HK-2 (cell line): ENCODE measurements around the gene TAF5.
A peak's percentile ranks its signal among the peaks of the same experiment; 100 is the strongest.
"Not testable (repeated sequence)": the region's sequence is repeated elsewhere in the genome, so short reads cannot be mapped to it uniquely, and the experiment has no call there.

Experiments used
- DNase-seq: peaks from one replicate; pipeline ENCODE4 v3.0.0-alpha.2; 2018; ENCODE audit not compliant: unreplicated experiment

TAF5 gene

DNA sequence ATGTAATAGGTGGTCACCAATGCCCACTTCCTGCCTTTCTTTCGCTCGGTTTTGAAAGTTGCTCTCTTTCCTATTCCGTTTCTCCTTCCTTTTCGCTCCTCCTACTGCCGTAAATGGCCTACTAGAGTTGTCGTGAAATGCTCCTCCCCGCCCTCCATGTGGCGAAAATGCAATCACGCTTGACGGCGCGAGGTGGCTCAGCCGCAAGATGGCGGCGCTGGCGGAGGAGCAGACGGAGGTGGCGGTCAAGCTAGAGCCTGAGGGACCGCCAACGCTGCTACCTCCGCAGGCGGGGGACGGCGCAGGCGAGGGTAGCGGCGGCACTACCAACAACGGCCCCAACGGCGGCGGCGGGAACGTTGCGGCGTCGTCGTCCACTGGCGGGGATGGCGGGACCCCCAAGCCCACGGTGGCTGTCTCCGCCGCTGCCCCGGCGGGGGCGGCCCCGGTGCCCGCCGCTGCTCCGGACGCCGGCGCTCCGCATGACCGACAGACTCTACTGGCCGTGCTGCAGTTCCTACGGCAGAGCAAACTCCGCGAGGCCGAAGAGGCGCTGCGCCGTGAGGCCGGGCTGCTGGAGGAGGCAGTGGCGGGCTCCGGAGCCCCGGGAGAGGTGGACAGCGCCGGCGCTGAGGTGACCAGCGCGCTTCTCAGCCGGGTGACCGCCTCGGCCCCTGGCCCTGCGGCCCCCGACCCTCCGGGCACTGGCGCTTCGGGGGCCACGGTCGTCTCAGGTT, at the start of gene TAF5:
TAF5 (plus strand) TSS at position 195 of the 737 bp plus-strand sequence; CDS start at position 209, 14 bp downstream.
- DNase-seq, result peak; percentile 96

DNA sequence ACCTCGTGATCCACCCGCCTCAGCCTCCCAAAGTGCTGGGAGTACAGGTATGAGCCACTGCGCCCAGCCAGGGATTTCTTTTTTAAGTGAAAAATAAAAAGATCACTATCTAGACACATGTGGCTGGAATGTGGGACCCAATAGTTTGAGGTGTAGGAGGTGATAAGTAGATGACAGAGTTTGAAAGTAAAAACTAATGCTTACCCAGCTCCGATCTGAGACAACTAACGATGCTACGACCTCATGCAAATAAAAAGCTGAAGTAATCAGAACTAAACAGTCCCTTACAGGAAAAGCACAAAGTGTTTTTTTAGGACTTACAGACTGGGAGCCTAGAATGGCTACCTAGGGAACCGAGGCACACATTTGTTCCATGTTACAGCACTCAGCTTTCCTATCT, 39.9 kb upstream of the TAF5 start:
- no peak for DNase-seq

GRCh38 chr10:103333934-103334520, 33.7 kb upstream of the TAF5 start:
- DNase-seq, result no peak

DNA sequence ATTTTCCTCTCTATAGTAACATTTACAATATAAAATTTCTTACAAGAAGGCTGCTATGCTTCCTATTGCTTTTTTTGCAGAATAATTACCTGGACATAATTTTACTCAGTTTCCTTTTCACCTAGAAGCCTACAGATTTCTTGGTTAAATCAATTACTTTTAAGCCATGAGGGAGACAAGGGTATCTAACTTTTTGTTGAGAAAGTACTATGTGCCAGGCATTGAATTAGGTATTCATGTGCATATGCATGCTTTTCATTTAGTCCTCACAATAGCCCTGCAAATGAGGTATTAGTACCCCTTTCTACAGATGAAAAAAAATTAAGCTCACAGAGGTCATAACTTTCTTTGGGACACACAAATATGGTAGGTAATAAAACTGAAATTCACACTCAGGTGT, 33.2 kb upstream of the TAF5 start:
- DNase-seq, result no peak

GRCh38 chr10:103336370-103336769, 31.4 kb upstream of the TAF5 start:
- DNase-seq, result no peak

DNA sequence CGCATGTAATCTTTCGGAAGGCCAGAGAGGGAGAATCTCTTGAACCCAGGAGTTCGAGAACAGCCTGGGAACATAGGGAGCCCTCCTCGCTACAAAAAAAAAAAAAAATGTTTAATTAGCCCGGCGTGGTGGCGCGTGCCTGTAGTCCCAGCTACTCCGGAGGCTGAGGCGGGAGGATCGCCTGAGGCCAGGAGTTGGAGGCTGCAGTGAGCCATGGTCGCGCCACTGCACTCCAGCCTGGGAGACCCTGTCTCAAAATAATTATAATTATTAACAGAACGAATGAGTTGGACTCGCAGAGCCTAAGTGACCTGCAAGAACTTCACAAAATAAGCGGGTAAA, 17.6 kb upstream of the TAF5 start:
- no peak for DNase-seq

- DNase-seq, result peak; percentile 93
Measured at GRCh38 chr10:103350517-103351260, 17.1 kb upstream of the TAF5 start, which contains the start of gene PCGF6. Gene PCGF6, minus strand, starts transcription at chr10:103351140. Its CDS starts 74 bp downstream, at chr10:103351066.

DNA sequence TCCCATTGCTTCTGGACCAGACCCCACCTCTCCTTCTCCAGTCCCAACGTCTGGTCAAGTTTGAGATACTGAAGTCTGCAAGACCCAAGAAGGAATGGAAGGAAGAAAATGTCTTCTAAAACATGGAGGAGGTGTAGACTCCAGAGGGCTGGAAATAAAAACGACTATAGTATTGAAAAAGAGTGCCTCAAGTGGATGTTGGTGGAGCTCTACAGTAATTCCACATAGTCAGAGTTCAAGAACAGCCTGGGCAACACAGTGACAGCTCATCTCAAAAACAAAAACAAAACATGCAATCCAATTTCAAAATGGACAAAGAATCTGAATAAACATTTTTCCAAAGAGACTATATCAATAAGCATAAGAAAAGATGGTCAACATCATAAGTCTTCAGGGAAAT, 14.5 kb upstream of the TAF5 start:
- DNase-seq, result no peak

DNA sequence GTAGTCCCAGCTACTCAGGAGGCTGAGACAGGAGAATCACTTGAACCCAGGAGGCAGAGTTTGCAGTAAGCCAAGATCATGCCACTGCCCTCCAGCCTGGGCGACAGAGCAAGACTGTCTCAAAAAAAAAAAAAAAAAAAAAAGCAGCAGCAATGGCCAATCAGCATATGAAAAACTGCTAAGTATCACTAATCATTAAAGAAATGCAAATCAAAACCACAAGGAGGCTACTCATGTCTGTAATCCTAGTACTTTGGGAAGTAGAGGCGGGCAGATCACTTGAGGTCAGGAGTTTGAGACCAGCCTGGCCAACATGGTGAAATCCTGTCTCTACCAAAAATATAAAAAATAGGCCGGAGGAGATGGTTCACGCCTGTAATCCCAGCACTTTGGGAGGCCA, 13.2 kb upstream of the TAF5 start:
- not testable (repeated sequence) for DNase-seq

- no peak for DNase-seq
Measured at GRCh38 chr10:103355906-103356599, 11.7 kb upstream of the TAF5 start.

GRCh38 chr10:103359493-103359892, 8.3 kb upstream of the TAF5 start:
- DNase-seq, result not testable (repeated sequence)

DNA sequence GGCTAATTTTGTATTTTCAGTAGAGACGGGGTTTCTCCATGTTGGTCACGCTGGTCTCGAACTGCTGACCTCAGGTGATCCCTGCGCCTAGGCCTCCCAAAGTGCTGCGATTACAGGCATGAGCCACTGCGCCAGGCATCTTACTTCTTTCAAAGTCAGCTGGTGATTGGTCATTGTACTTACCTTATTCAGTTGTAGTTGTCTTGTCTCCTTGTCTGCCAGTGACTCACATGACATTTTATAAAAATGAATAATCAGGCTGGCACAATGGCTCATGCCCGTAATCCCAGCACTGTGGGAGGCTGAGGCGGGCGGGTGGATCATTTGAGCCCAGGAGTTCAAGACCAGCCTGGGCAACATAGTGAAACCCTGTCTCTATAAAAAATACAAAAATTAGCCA, 7.0 kb upstream of the TAF5 start:
- peak; percentile 14 for DNase-seq

GRCh38 chr10:103367379-103367781, 396 bp upstream of the TAF5 start:
- peak; percentile 7 for DNase-seq

- DNase-seq, result no peak
Measured at GRCh38 chr10:103373544-103373943, 5.8 kb downstream of the TAF5 start.

DNA sequence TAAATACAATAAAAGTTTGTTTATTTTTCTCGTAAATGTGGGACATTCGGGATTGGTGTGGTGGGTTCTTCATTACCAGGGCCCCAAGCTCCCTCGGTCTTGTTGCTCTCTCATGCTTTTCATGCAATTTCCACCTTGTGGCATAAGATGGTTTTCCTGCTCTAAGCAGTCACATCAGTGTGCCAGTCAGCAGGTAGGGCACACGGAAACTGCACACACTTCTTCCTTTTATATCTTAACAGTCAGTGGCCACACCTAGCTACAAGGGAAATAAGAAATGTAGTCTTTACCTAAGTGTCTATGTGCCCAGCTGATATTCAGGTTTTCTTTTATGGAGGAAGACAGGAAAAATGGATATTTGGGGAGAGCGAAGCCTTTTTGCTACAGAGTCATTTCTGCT, 6.5 kb downstream of the TAF5 start:
- no peak for DNase-seq

GRCh38 chr10:103382769-103383168, 15.0 kb downstream of the TAF5 start:
- no peak for DNase-seq

- DNase-seq, result peak; percentile 21
Measured at GRCh38 chr10:103394180-103394579, 26.4 kb downstream of the TAF5 start.

DNA sequence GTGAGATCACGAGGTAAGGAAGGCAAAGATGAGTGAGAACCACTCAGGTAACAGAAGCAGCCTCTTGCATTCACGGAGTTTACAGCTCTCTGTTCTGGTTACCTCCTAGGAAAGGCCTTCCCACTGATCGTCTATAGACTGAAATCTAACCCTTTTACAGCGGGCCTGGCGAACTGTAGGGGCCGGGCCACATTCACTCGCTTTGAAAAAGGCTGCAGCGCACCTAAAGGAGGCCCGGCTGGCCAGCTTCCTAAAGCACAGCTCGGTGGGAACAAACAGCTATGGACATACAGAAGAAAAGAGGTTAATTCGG, 27.9 kb downstream of the TAF5 start:
- DNase-seq, result peak; percentile 25

- peak; percentile 99 for DNase-seq
Measured at GRCh38 chr10:103396067-103396788, 28.5 kb downstream of the TAF5 start, which contains the start of the genes ATP5MK and PDCD11. Gene ATP5MK, minus strand, starts transcription at chr10:103396475. Its CDS starts 4,018 bp downstream, at chr10:103392457. Gene PDCD11, plus strand, starts transcription at chr10:103396626. Its CDS starts 1,801 bp downstream, at chr10:103398427.

GRCh38 chr10:103396789-103397087, 29.0 kb downstream of the TAF5 start:
- no peak for DNase-seq

GRCh38 chr10:103397191-103397825, 29.5 kb downstream of the TAF5 start:
- no peak for DNase-seq
